NCI-H1436 treated with DMSO at 0.1 percent for 48 hours (cell line): Measurements from ENCODE around the gene ZDHHC14.

ENCODE experiments used
- DNase-seq: peaks from one replicate; lab custom pipeline; 2025; lab: John Stamatoyannopoulos, UW

The ZDHHC14 gene

DNA sequence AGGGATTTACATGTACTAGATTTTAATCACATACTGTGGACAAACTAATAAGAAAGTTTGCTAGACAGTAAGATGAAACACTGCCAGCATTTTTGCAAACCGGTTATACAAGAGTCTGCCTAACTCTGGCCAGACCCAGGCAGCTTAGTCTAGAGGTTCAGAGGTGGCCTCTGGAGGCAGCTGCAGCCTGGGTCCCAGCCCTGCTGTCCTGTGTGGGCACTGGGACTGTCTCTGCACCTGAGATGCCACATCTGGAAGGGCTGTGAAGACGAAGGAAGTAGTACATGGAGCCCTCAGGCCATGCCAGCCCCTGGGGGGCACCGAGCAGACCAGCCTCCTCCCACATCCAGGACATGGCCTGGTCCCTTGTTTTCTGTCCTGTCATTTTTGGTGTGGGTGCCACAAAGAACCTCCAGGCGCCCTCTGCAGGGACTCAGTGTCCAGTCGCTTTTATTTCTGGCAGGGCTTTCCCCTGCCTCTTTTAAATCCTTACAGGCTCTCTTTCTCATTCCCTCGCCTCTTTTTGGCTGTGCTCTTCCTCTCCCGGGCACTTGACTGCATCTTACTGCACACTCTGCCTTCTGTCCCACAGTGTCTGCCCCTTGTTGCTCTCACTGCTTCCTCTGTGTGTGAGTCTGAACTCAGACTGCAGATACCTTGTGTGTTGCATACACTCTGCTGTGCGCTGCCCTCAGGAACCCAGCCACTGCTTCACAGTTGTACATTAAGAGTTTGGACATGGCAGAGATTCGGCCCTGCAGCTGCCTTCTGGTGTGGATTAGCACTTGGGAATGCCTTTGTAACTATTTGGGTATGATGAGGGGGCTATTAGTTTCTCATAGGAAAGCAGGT, 216.7 kb downstream of the ZDHHC14 start:
- DNase-seq = no peak

DNA sequence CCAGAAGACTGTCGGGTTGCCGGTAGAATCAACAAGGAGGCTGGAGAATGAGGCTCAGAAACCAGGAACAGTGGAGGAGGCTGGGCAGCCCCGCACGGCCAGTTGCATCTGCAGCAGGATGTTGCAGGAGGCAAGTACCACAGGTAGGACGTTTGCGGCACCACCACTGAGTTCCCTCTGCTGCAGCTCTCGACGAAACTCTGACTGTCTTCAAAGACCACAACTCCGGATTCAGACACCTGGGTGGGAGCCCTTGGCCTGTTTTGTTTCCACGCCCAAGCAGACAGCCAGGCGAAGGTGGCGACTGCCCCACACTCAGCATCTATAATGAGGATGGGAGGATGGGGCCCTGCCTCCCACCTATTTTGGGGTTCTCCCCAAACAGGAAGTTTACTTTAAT, 218.2 kb downstream of the ZDHHC14 start:
- no peak for DNase-seq

DNA sequence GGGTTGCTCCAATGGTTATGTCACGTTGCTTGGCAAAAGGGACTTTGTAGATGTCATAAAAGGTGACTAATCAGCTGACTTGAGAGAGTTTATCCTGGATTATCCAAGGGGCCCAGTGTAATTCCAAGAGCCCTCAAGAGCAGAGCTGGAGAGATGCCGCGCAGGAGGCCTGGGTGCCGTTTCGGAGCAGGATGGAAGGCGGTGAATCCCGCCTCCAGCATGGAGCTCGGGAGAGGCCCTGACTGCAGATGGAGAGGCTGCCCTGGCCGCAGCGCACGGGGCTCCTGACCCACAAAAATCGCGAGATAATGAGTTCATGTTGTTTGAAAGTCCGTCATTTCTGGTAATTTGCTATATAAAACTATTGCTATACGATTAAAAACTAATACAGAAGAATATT, 219.8 kb downstream of the ZDHHC14 start:
- no peak for DNase-seq

DNA sequence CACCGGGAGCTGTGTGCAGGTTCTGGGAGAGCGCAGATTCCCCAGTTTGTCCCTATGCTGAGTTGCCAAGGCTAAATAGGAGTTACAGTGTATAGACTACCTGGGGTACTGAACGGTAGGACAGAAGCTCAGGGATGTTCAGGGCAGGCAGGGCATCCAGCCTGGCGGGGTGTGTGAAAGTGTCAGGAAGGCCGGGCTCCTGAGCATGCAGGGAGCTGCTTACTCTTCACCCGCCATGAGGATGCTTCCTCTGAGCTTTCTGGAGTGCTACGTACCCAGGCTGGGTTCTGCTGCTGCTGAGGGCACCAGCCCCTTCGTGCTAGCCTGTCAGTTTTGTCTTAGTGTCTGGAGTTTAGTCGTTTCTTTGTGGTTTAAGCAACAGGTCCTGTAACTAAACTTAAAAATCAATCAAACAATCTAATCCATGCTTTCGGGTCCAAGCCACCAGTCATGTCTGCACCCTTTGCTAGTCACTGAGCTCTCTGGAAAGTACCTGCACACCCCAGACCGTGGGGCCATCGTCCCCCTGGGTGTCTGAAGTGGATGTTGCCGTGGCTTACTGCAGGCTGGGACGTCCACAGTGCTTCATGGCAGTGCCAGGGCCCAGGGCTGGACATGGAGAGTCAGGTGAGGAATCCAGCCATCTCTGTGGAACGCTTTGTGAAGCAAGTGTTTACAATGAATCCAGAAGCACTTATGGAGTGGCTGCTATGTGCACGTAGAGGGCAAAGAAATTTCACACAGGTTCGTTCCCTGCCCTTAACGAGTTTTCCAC, 221.7 kb downstream of the ZDHHC14 start:
- no peak for DNase-seq

DNA sequence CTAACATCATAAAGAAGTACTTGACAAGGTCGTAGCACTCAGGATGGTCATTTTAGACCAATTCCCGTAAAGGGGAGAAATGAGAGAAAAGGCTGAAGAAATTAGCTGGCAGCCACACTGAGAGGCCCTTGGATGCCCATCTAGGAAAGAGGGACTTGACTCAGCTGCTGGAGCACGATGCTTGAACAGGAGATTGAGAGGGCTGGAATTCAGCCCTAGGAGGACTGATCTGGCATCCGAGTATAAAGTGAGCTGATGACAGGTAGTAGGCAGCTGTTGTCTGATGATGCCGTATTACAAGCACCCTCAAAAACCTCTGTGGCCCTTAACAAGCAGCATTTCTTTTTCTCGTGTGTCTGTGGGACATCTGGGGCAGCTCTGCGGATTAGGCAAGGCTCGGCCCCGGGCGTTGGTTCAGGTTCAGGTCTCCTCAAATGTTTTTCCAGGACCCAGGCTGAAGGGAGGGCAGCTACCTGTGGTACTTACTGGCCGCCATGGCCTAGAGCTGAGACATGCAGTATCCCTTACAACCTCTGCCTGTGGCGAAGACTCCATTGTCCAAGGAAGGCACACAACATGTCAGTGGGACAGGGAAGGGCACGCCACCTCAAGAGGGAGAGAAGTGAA, 222.4 kb downstream of the ZDHHC14 start:
- DNase-seq = no peak

DNA sequence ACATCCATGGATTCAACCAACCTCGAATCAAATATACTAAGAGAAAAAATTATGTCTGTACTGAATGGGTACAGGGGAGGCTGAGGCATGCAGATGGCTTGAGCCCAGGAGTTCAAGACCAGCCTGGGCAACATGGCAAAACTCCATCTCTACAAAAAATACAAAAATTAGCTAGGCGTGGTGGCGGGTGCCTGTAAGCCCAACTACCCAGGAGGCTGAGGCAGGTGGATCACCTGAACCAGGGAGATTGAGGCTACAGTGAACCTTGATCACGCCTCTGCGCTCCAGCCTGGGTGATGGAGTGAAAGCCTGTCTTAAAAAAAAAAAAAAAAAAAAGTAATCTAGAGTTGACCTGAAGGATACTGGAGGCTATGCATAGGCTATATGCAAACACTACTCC, 223.0 kb downstream of the ZDHHC14 start:
- no peak for DNase-seq

DNA sequence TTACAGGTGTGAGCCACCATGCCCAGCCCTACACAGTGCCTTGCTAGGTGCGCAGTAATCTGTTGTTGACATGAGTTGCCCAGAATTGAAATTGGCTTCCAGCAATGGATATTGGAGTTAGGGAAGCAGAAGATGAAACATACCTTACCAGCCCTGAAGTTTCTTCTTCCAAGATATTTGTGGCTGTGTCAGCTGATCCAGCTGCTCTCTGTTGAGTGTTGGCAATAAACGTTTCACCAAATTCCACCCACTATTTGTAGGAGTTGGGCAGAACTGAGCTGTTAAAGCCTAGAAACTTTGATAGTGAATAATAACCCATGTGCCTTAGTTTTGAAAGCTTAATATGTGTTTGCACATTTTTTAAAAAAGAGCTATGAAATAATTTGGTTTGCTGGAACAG, 223.8 kb downstream of the ZDHHC14 start:
- DNase-seq = no peak

DNA sequence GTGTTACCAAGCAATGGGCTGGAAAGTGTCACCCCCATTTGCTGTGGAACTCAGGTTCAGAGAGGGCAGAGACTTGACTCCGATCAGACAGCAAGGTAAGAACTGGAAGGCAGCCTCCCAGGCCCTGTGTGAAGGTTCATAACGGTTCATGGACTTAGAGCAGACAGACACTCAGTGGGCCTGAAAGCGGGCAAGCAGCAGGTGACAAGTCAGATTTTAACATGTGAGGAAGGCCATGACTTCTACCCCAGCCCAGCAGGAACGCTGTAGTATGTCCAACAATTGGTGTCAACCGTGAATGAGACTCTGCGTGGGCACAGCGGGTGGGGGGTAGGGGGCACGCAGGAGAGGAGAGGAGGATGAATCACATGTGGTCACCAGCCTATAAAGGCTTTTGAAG, 224.5 kb downstream of the ZDHHC14 start:
- DNase-seq = no peak

DNA sequence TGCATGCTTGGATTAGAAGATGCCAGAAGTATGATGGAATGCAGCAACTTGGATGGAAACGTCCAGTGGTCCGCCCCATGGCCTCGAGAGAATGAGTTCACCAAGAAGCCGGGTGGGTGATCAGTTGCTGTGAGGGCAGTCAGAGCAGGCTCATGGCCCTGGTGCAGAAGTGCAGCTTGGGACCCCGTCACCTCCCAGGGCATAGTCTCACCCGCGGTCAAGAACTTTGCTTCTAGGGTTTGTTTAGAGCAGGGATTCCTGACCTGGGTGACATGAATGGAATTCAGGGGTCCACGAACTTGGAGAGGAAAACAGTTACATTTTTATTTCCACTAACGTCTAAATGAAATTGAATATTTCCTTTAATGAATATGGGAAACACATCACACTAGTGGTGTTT, 225.5 kb downstream of the ZDHHC14 start:
- DNase-seq = no peak

DNA sequence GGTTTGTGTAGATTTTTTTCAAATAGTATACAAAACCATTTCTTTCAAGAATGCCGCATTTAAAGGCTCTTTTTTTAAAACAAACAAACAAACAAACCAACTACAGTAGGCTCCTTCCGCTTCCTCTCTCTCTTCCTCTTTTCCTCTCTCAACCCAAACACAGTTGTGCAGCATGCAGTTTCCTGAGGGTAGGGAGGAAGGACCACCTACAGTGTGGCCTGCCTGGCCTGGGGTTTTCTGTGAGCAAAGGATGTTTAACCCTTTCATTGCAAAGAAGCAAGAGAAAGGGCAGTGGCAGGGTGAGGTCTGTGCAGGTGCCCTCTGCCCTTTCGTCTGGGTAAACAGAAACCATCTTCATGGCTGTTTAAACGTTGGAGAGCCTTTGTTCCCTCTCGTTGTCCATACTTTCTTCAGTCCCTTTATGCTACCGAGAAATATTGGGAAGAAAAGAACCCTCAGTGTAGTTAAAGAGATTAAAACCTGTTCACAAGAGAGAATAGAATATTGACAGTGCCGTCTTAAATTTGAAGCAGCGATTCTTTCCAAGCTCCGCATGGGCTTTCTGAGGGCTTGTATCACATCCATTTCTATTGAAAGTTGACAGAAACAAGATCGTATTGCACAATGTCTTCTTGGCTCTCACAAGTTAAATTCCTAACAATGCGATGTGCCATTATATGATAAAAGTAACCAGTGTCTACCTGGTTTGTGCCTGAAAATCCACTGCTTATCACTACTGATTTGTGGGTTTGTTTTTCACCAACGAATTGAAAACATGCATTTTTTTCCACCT, 226.5 kb downstream of the ZDHHC14 start:
- DNase-seq = no peak

DNA sequence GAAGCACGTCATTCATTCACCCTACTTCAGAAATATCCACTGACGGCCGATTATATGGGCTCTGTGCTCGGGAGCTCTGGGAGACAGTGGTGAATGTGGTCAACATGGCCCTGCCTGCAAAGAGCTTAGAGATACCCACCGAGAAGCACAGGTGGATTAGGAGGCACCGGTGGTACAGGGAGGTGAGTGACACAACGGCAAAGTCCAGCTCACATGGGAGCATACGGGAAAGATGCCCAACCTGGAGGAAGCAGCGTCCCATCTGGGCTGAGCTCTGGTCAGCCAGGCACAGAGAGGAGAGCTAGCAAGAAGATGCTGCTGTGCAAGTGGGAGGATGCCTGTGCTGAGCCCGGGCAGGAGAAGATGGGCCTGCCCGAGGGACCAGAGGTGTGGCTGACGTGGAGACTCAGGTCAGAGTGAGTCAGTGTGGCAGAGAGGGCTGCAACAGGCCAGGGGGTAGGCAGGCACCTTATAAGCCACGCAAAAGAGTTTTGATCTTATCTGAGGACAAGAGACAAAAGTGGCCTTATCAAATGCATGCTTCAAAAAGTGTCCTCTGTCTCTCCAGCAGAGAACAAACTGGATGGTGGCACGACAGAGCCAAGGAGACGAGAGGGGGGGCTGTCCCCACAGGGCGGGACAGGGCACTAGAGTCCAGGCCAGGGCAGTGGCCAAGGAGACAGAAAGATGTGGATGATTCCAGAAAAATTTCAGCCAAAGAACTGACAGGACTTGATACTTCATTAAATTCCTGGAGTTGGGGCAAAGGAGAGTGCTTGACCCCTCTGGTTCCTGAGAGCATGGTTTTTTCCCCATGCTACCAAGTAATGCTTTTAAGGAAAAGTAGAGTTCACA, 227.5 kb downstream of the ZDHHC14 start:
- no peak for DNase-seq

DNA sequence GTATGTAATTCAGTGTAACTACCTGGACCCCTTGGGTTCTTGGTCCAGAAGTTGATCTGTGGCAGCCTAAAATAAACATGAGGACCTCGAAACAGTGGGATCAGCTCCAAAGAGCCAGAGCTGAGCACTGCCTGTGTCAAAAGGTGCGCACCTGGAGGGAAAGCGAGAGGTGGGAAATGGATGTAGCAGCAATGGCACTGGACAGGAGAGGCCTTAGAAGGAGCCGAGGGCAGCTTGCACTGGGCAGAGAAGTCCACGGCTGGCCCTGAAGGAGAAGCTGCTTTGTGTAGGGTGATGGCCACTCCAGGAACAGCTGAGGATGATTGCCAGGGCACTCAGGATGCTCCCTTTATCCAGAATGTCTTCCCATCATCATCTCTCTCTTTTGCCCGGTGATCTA, 228.1 kb downstream of the ZDHHC14 start:
- no peak for DNase-seq

DNA sequence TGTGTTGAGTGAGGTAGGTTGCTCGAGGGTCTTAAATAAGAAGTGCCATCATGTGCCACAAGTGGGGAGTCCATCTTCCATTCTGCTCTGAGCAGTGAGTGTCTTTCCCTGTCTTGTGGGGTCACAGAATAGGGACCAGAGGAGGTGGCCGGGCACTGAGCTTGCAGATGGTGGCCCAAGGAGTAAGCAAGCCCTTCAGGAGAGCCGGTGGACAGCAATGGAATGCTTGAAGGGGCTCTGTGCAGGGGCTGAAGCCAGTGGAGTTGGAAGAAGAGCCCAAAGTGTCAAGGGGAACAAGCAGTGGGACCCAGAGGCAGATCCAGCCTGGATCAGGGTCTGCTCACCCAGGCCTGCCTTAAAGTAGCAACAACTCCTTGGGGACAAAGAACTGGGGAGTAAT, 228.6 kb downstream of the ZDHHC14 start:
- no peak for DNase-seq

DNA sequence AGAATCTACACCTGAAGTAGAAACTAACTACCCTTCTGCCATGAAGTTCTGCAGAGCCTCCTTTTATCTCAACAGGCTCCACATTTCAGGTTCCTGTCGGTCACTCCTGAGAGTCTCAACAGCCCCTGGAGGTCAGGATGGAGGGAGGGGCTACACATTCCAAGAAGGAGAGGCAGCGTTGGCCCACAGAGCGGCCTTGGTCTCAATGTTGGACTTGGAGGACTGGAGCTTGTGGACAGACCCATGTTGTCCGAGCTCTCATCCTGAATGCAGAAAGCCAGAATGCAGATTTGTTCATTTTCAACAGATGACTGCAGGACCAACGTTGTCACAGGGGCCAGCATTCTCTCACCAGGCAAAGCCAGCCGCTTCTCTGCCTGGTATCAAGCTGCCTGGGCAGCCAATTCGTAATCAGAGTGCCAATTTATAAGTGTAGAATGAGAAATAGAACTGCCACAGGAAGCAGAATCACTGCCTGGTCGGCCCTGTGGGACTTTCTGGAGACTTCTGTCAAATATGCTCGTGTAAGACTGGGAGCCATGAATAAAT, 229.5 kb downstream of the ZDHHC14 start:
- no peak for DNase-seq

DNA sequence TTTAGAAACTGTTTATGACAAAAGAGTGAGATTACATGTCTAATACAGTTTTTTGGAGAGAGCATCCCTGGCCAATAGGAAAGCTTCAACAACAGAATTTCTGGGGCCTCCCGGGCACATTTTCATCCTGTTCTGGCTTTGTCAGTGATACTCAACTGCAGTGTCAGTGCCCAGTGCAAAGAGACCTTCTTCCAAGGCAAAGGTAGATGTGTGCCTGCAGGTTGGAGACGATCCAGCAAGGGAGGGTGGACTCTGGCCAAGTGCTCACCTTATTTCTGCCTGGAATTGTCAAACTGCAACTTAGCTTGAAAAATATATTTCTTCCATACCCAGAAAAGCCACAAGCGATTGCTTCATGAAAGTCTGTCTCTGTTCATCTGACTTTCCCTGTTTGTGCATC, 230.4 kb downstream of the ZDHHC14 start:
- no peak for DNase-seq

DNA sequence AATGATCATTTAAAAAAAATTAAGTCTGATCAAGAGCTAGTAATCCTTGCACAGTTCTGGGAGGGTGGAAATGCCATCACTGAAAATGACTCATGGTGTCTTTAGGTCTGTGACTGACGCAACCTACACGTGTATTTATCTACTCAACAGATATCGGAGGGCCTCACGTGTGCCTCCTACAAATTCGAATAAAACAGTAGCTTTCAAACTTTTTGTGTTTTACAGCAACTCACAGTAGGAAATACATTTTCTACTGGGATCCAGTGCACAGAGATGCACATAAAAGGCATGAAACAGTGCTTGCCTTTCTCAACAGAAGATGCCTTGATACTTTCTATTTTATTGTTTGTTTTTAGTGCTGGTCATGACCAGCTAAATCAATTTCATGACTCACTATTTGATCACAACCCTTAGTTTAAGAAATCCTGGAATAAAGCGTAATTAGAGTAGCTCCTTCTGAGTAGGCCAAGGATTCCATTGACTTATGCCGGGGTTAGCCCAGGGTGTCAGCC, 232.1 kb downstream of the ZDHHC14 start:
- no peak for DNase-seq

DNA sequence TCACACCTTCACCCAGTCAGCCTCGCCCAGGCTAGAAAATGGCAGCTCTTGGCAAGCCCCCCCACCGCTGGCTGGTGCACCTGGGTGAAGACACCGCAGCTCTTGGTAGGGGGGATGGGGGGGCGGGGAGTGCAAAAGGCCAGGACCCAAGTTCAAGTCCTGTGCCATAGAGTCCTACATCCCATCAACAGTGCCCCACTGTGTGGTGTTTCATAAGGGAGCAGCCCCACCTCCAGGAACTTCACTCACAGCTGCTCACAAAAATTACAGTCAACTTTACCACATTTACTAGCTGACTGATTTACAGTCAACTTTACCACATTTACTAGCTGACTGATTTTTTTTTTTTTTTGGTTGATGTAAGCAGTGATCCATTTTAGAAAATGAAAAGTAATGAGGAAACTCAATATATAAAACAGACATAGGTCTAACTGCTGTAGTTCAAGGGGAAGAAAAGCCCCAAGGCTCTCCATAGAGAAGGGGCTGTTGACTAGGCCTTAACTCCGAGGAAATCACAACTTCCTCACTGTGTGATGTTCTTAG, 233.1 kb downstream of the ZDHHC14 start:
- DNase-seq = no peak

DNA sequence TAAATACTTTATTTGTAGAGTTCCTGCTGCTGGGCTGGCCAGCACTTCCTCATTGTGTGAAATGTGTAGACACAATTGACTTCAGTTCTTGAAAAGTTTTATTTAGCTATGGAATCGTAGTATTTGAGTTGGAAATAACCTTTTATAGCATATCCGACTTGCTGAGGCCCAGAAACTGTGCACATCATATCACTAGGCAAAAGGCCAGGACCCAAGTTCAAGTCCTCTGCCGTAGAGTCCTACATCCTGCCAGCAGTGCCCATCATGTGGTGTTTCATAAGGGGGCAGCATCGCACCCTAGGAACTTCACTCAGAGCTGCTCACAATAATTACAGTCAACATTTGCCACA, 234.4 kb downstream of the ZDHHC14 start:
- no peak for DNase-seq

DNA sequence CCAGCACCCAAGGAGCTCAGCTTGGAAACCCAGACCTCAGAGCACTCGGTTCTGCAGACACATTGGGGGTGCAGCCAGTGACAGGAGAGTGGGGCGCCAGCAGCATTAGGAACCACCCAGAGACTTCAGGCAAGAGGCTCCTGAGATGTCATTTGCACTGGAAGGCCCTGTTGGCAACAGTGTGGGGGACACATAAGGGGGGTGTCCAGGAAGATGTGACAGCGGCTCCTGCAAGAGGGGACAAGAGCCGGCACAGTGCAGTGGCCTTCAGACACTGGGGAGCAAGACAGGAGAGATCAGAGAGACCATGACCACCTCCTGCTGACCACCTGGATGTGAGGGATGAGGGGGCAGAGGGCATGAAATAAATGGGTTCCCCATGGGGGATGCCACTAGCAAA, 235.0 kb downstream of the ZDHHC14 start:
- DNase-seq = no peak

DNA sequence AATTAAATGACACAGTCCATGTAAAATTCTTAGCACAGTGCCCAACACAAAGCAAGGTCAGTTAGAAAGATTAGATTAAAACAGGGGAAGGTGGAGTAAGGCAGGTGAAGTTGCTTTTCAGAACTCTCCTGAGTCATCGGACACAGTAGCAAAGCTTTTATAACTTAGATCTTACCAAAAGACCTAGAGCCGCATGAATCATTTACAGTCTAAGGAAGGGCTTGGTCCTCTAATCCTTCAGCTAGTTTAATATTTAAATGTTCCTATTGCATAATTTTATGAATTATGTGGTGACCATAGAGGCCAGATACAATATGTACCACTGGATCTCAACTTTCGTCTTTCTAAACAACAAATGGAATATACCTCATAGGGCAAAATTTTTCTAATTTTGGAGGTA, 240.0 kb downstream of the ZDHHC14 start:
- DNase-seq = no peak

DNA sequence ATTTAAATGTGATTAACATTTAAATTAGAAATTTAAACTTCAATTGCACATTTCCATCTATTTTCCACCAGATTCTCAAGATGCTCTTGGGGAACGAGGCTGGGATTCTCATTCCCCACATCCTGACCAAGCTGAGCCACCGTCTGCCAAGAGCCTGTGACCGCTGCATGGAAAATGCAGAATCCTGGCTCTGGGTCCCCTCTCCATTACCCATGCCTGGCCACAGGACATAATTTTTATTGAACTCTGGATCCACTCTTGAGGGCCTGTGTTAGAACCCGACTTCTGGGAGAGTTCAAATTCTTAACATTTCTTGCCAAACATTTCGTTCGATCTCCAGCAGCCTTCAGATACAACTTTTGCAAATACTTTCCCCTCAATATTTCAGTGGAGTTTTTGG, 240.4 kb downstream of the ZDHHC14 start:
- no peak for DNase-seq
